Mucosa of rectum (tissue), 2 donors: ENCODE results near the gene KRT74.

Source experiments
- H3K27ac ChIP-seq, 2 donors: one replicate each; pipeline ENCODE4 v1.7.0; 2013; ENCODE audit warnings: inconsistent platforms in 2 of 2, low read depth in 2 of 2, low read length in 2 of 2
- H3K27me3 ChIP-seq, 2 donors: one replicate each; pipeline ENCODE4 v1.7.0; 2013; ENCODE audit warnings: low read length in 2 of 2; ENCODE audit not compliant: control insufficient read depth in 2 of 2, insufficient read depth in 2 of 2
- H3K36me3 ChIP-seq, 2 donors: one replicate each; pipeline ENCODE4 v1.7.0; 2013; ENCODE audit warnings: low read length in 2 of 2; ENCODE audit not compliant: control insufficient read depth in 2 of 2, insufficient read depth in 2 of 2
- H3K4me1 ChIP-seq, 2 donors: one replicate each; pipeline ENCODE4 v1.7.0; 2013; ENCODE audit warnings: low read length in 2 of 2, mild to moderate bottlenecking in 1 of 2; ENCODE audit not compliant: control insufficient read depth in 2 of 2, insufficient read depth in 2 of 2
- H3K4me3 ChIP-seq, 2 donors: one replicate each; pipeline ENCODE4 v1.7.0; 2013; ENCODE audit warnings: low read length in 2 of 2
- H3K9ac ChIP-seq, 2 donors: one replicate each; pipeline ENCODE4 v1.7.0; 2013; ENCODE audit warnings: low read length in 2 of 2, low read depth in 1 of 2, mild to moderate bottlenecking in 1 of 2
- H3K9me3 ChIP-seq, 2 donors: one replicate each; pipeline ENCODE4 v1.7.0; 2013; ENCODE audit warnings: low read length in 2 of 2; ENCODE audit not compliant: control insufficient read depth in 2 of 2
- donor health status: healthy.
- donor health status: Normal muscosa, but diverticular disease.

The KRT74 gene

GRCh38 chr12:52579468-52580465 is 6.1 kb upstream of the KRT74 start:
- Histone ChIP-seq H3K9ac (no peak overlapping the region), H3K4me3 (no peak overlapping the region), H3K27ac (no peak overlapping the region), H3K27me3 (no peaks in the 10 kb centered on the region), H3K4me1 (no peaks in the 10 kb centered on the region), H3K9me3 (no peaks in the 10 kb centered on the region), H3K36me3 (no peaks in the 10 kb centered on the region)

GRCh38 chr12:52578469-52578868 is 4.8 kb upstream of the KRT74 start:
- no peak overlapping the region for H3K4me3 ChIP-seq
- H3K27me3 ChIP-seq = no peaks in the 10 kb centered on the region
- H3K4me1 ChIP-seq = no peaks in the 10 kb centered on the region
- H3K36me3 ChIP-seq = no peaks in the 10 kb centered on the region
- H3K27ac ChIP-seq = no peak overlapping the region
- H3K9ac ChIP-seq = no peak overlapping the region
- H3K9me3 ChIP-seq = no peaks in the 10 kb centered on the region

GRCh38 chr12:52577316-52577715 is 3.7 kb upstream of the KRT74 start:
- Histone ChIP-seq H3K9ac (no peak overlapping the region), H3K27me3 (no peaks in the 10 kb centered on the region), H3K4me1 (no peaks in the 10 kb centered on the region), H3K4me3 (no peak overlapping the region), H3K36me3 (no peaks in the 10 kb centered on the region), H3K27ac (no peak overlapping the region), H3K9me3 (no peaks in the 10 kb centered on the region)

- no peaks in the 10 kb centered on the region for H3K36me3 ChIP-seq
- no peak overlapping the region for H3K4me3 ChIP-seq
- H3K27ac ChIP-seq = no peak overlapping the region
- H3K27me3 ChIP-seq = no peaks in the 10 kb centered on the region
- H3K9ac ChIP-seq = no peak overlapping the region
- H3K4me1 ChIP-seq = no peaks in the 10 kb centered on the region
- no peaks in the 10 kb centered on the region for H3K9me3 ChIP-seq
These were observed 2.3 kb upstream of the KRT74 start for GRCh38 chr12:52575948-52576347.

GRCh38 chr12:52575256-52575655 is 1.6 kb upstream of the KRT74 start:
- Histone ChIP-seq H3K27me3 (no peaks in the 10 kb centered on the region), H3K9me3 (no peaks in the 10 kb centered on the region), H3K4me3 (no peak overlapping the region), H3K4me1 (no peaks in the 10 kb centered on the region), H3K9ac (no peak overlapping the region), H3K36me3 (no peaks in the 10 kb centered on the region), H3K27ac (no peak overlapping the region)

GRCh38 chr12:52573306-52573705 is 337 bp downstream of the KRT74 start:
- H3K9ac ChIP-seq = no peak overlapping the region
- H3K27me3 ChIP-seq = no peaks in the 10 kb centered on the region
- H3K27ac ChIP-seq = no peak overlapping the region
- H3K4me1 ChIP-seq = no peaks in the 10 kb centered on the region
- no peaks in the 10 kb centered on the region for H3K9me3 ChIP-seq
- H3K4me3 ChIP-seq = no peak overlapping the region
- H3K36me3 ChIP-seq = no peaks in the 10 kb centered on the region

- H3K27me3 ChIP-seq = no peaks in the 10 kb centered on the region
- no peaks in the 10 kb centered on the region for H3K9me3 ChIP-seq
- no peaks in the 10 kb centered on the region for H3K4me1 ChIP-seq
- no peaks in the 10 kb centered on the region for H3K36me3 ChIP-seq
- no peak overlapping the region for H3K4me3 ChIP-seq
- H3K9ac ChIP-seq = no peak overlapping the region
- H3K27ac ChIP-seq = no peak overlapping the region
These were observed 3.1 kb downstream of the KRT74 start for GRCh38 chr12:52570511-52570910.

- Histone ChIP-seq H3K27me3 (no peaks in the 10 kb centered on the region), H3K27ac (no peak overlapping the region), H3K36me3 (no peaks in the 10 kb centered on the region), H3K9me3 (no peaks in the 10 kb centered on the region), H3K9ac (no peak overlapping the region), H3K4me1 (no peaks in the 10 kb centered on the region), H3K4me3 (no peak overlapping the region)
These were observed 5.5 kb downstream of the KRT74 start for GRCh38 chr12:52568111-52568510.

- no peak overlapping the region for H3K27ac ChIP-seq
- H3K27me3 ChIP-seq = no peaks in the 10 kb centered on the region
- no peak overlapping the region for H3K4me3 ChIP-seq
- H3K9ac ChIP-seq = no peak overlapping the region
- no peaks in the 10 kb centered on the region for H3K36me3 ChIP-seq
- H3K4me1 ChIP-seq = no peaks in the 10 kb centered on the region
- no peaks in the 10 kb centered on the region for H3K9me3 ChIP-seq
These were observed 6.8 kb downstream of the KRT74 start for GRCh38 chr12:52566847-52567291.

GRCh38 chr12:52564582-52564981 is 9.1 kb downstream of the KRT74 start:
- H3K4me3 ChIP-seq = no peak overlapping the region
- no peaks in the 10 kb centered on the region for H3K27me3 ChIP-seq
- no peaks in the 10 kb centered on the region for H3K9me3 ChIP-seq
- H3K9ac ChIP-seq = no peak overlapping the region
- no peaks in the 10 kb centered on the region for H3K36me3 ChIP-seq
- H3K4me1 ChIP-seq = no peaks in the 10 kb centered on the region
- H3K27ac ChIP-seq = no peak overlapping the region
